ENCODE data around the gene RCBTB1. TPM values are rescaled to one million over a fixed set of nuclear protein-coding genes. Genes with fewer than 3 reads are reported as not detected.

The RCBTB1 gene
- total RNA-seq, 4 donors from 2014 or later = 5.6 to 10.7 (median 8.1) TPM

- Histone ChIP-seq H3K36me3 (no peaks in the 10 kb centered on the region), H3K9me3 (no peaks in the 10 kb centered on the region), H3K4me3 (peak overlapping the region in 3 of 4 donors; percentile 44 to 53 (median 45)), H3K4me1 (no peaks in the 10 kb centered on the region), H3K27ac (peak overlapping the region in 1 of 4 donors; percentile 75), H3K27me3 (no peaks in the 10 kb centered on the region)
- DNase-seq = peak in 1 of 3 donors; percentile 1
- TF ChIP-seq CTCF (IDR thresholded peaks at IDR 0.05) = no peak
- TF ChIP-seq POLR2A (IDR thresholded peaks at IDR 0.05) = no peak
Observed at GRCh38 chr13:49629196-49629938, 44.0 kb upstream of the RCBTB1 start.

DNA sequence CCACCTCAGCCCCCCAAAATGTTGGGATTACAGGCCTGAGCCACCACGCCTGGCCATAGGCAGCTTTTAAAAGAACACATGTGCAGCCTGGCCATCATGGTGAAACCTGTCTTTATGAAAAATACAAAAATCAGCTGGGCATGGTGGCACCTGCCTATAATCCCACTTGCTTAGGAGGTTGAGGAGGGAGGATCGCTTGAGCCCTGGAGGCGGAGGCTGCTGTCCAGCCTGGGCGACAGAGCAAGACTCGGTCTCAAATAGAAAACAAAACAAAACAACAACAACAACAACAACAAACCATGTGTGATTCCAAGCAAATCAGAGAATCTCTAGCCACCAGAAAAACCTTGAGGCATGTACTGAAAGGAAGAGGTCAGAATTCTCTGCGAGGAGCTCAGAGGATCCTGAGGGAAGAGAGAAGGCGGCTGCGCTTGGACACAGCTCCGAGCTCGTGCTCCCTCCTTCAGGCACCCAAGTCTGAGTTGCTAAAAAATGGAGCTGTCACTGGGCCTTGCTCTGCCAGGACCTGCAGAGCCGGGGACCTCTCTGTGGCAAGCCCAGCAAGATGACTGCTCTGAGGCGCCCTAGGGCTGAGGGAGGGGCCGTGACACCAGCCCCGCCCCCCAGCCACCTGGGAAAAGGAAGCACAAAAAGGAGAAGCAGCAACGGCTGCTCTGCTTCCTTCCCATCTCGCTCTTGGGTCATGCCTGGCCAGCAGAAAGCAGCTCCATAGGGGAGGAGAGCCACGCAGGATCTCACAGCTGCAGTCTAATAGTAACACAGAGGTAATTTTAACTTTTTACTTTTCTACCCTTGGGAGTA is 42.7 kb upstream of the RCBTB1 start, which contains the start of gene ARL11:
Gene ARL11 (plus strand): TSS at position 677 of the 822 bp plus-strand sequence. CDS start 1,941 bp downstream, outside the sequence.
- peak; percentile 74 to 94 (median 91) for DNase-seq
- Histone ChIP-seq H3K27ac (peak within 1 kb of the TSS in 3 of 4 donors; percentile 38 to 75 (median 55)), H3K4me3 (peak within 1 kb of the TSS; percentile 44 to 53 (median 44))

GRCh38 chr13:49625392-49626079 is 40.2 kb upstream of the RCBTB1 start:
- no peak for TF ChIP-seq POLR2A (IDR thresholded peaks at IDR 0.05)
- peak in 1 of 6 experiments; percentile 16 for TF ChIP-seq CTCF (IDR thresholded peaks at IDR 0.05)
- Histone ChIP-seq H3K4me3 (no peak overlapping the region), H3K36me3 (no peaks in the 10 kb centered on the region), H3K9me3 (no peaks in the 10 kb centered on the region), H3K27ac (peak overlapping the region in 3 of 4 donors; percentile 34 to 73 (median 51)), H3K27me3 (no peaks in the 10 kb centered on the region), H3K4me1 (no peaks in the 10 kb centered on the region)
- DNase-seq = peak in 2 of 3 donors; percentile 83 to 90

More for the DNA sequence above, 42.7 kb upstream of the RCBTB1 start, which contains the start of gene ARL11:
- no peaks in the 10 kb centered on the region for H3K9me3 ChIP-seq
- H3K36me3 ChIP-seq = no peaks in the 10 kb centered on the region
- no peaks in the 10 kb centered on the region for H3K4me1 ChIP-seq
- no peaks in the 10 kb centered on the region for H3K27me3 ChIP-seq
- TF ChIP-seq POLR2A (IDR thresholded peaks at IDR 0.05) = peak; percentile 23 to 31
- TF ChIP-seq CTCF (IDR thresholded peaks at IDR 0.05) = no peak

GRCh38 chr13:49624229-49624628 is 38.9 kb upstream of the RCBTB1 start:
- no peak overlapping the region for H3K27ac ChIP-seq
- TF ChIP-seq POLR2A (IDR thresholded peaks at IDR 0.05) (no peak), CTCF (IDR thresholded peaks at IDR 0.05) (no peak)
- no peaks in the 10 kb centered on the region for H3K36me3 ChIP-seq
- no peaks in the 10 kb centered on the region for H3K4me1 ChIP-seq
- DNase-seq = no peak
- H3K4me3 ChIP-seq = no peak overlapping the region
- H3K9me3 ChIP-seq = no peaks in the 10 kb centered on the region
- H3K27me3 ChIP-seq = no peaks in the 10 kb centered on the region
